ENCODE data around the gene ATXN10.
A peak's percentile ranks its signal among the peaks of the same experiment; 100 is the strongest.

ATXN10 gene

GRCh38 chr22:45670981-45671782 is 452 bp upstream of the ATXN10 start:
- no peak for TF ChIP-seq CTCF (conservative IDR thresholded peaks at IDR 0.05; ENCODE audit: low read length)
- peak; percentile 23 for DNase-seq (ENCODE audit: low read depth)
- H3K4me3 ChIP-seq (ENCODE audit: low read length), result peak overlapping the region; percentile 92

GRCh38 chr22:45672564-45673481 is 1.2 kb downstream of the ATXN10 start:
- DNase-seq (ENCODE audit: low read depth), result no peak

GRCh38 chr22:45673482-45674175 is 2.0 kb downstream of the ATXN10 start:
- H3K4me3 ChIP-seq (ENCODE audit: low read length), result peak overlapping the region; percentile 92

More at GRCh38 chr22:45672564-45673481, 1.2 kb downstream of the ATXN10 start:
- peak overlapping the region; percentile 92 for H3K4me3 ChIP-seq (ENCODE audit: low read length)
- TF ChIP-seq CTCF (conservative IDR thresholded peaks at IDR 0.05; ENCODE audit: low read length), result no peak

GRCh38 chr22:45676024-45676423 is 4.4 kb downstream of the ATXN10 start:
- TF ChIP-seq CTCF (conservative IDR thresholded peaks at IDR 0.05; ENCODE audit: low read length), result no peak
- no peak overlapping the region for H3K4me3 ChIP-seq (ENCODE audit: low read length)
- DNase-seq (ENCODE audit: low read depth), result no peak

More at GRCh38 chr22:45673482-45674175, 2.0 kb downstream of the ATXN10 start:
- TF ChIP-seq CTCF (conservative IDR thresholded peaks at IDR 0.05; ENCODE audit: low read length), result no peak
- DNase-seq (ENCODE audit: low read depth), result no peak

GRCh38 chr22:45677063-45677462 is 5.4 kb downstream of the ATXN10 start:
- no peak for DNase-seq (ENCODE audit: low read depth)
- TF ChIP-seq CTCF (conservative IDR thresholded peaks at IDR 0.05; ENCODE audit: low read length), result no peak

GRCh38 chr22:45678961-45679912 is 7.6 kb downstream of the ATXN10 start:
- DNase-seq (ENCODE audit: low read depth), result peak; percentile 73
- TF ChIP-seq CTCF (conservative IDR thresholded peaks at IDR 0.05; ENCODE audit: low read length), result no peak
- H3K4me3 ChIP-seq (ENCODE audit: low read length), result no peak overlapping the region

More at GRCh38 chr22:45677063-45677462, 5.4 kb downstream of the ATXN10 start:
- no peak overlapping the region for H3K4me3 ChIP-seq (ENCODE audit: low read length)

Measured in AG10803 (cell line).